ENCODE results near the gene ICAM4. TPM values are rescaled to one million over a fixed set of nuclear protein-coding genes. Genes with fewer than 3 reads are reported as not detected.
"Not testable (repeated sequence)": the region's sequence is repeated elsewhere in the genome, so short reads cannot be mapped to it uniquely, and the experiment has no call there.

Gene ICAM4
- total RNA-seq, 1 donor from 2014 or later: 0.13 TPM

DNA sequence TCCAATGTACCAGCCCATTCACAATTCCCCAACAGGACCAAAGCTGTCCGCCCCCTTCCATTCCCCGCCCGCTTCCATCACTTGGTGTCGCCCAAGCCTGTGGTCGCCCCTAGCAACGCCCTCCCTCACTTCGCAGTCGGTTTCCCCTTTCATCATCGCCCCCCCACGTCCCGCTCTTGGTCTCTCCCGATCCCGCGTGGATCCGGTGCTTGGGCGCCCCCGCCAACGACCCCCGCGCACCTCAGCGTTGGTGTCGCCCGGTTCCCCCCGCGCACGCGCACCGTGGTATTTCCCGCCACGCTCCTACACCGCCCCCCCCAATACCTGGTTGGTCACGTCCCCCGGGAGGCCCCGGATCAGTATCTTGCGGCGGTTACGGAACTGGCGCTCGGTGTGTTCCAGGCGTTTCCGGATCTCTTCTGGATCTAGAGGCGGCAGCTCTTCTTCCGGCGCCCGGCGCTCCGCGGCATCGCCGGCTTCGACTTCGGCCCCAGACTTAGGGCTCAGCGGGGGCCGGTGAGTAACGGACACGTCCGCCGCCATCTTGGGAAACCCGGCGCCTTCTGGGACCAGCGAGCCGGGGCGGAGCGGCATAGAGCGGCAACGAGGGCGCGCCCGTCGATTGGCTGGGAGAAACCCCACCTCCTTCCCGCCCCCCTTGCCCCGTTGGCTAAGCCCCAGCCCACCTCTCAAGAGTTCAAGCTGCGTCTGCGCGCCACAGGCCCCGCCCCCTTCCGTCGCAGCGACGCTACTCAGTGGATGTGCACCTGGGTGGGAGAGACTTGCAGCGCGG, 46.4 kb downstream of the ICAM4 start, which contains the start of gene RAVER1:
Gene RAVER1 (minus strand): TSS at position 565 of the 793 bp plus-strand sequence. CDS start 22 bp downstream, at position 543.
- H3K4me3 ChIP-seq (ENCODE audit: low read depth, low read length): peak within 1 kb of the TSS; percentile 97
- peak; percentile 81 for DNase-seq (ENCODE audit: low read depth)
- TF ChIP-seq, protein P1, sequence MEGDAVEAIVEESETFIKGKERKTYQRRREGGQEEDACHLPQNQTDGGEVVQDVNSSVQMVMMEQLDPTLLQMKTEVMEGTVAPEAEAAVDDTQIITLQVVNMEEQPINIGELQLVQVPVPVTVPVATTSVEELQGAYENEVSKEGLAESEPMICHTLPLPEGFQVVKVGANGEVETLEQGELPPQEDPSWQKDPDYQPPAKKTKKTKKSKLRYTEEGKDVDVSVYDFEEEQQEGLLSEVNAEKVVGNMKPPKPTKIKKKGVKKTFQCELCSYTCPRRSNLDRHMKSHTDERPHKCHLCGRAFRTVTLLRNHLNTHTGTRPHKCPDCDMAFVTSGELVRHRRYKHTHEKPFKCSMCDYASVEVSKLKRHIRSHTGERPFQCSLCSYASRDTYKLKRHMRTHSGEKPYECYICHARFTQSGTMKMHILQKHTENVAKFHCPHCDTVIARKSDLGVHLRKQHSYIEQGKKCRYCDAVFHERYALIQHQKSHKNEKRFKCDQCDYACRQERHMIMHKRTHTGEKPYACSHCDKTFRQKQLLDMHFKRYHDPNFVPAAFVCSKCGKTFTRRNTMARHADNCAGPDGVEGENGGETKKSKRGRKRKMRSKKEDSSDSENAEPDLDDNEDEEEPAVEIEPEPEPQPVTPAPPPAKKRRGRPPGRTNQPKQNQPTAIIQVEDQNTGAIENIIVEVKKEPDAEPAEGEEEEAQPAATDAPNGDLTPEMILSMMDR (IDR thresholded peaks at IDR 0.05; ENCODE audit: insufficient read depth, low read length, poor library complexity, severe bottlenecking): peak; percentile 0
- no peaks in the 10 kb centered on the region for H3K27me3 ChIP-seq (ENCODE audit: control insufficient read depth, insufficient read depth, low read length)
- H3K36me3 ChIP-seq (ENCODE audit: control insufficient read depth, insufficient read depth, low read length): peaks cover 2% of the 10 kb centered on the region

DNA sequence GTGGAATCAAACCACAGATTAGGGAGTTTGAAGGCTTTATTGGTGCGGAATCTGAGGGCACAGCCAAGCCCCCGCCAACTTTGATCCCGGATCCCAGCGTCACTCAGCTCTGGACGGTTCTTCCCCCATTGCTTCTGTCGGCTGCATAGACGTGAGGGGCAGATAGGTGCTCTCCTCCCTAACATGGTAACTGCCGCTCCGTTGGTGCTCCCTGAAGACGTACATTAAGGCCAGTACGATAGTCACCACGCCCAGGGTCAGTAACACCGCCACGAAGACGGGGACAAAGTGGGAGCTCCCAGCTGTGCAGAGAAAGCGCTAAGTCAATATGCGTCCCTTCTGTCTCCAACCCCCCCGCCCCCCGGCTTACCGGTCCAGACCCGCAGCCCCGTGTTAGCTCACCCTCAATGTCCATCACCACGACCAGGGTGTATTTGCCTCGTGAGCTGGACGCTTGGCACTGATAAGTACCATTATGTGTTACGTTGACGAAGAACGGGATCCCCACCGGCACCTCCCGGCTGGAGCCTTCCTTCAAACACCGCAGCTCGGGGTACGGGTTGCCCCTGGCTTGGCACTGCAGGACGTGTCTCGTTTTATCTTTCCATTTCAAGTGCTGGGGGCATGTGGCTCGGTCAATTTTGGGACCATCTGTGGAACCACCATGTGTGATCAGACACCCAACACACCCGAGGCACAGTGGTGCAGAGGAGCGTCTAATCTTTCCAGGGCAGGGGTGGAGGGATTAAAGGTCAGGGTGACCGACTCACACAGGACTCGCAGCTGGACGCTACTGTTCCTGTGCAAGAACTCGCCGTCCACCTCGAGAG, 47.2 kb downstream of the ICAM4 start:
- DNase-seq (ENCODE audit: low read depth): no peak
- Histone ChIP-seq H3K36me3 (ENCODE audit: control insufficient read depth, insufficient read depth, low read length) (peaks cover 2% of the 10 kb centered on the region), H3K4me3 (ENCODE audit: low read depth, low read length) (peak overlapping the region; percentile 97), H3K27me3 (ENCODE audit: control insufficient read depth, insufficient read depth, low read length) (no peaks in the 10 kb centered on the region)
- TF ChIP-seq, protein P1 (IDR thresholded peaks at IDR 0.05; ENCODE audit: insufficient read depth, low read length, poor library complexity, severe bottlenecking): no peak

DNA sequence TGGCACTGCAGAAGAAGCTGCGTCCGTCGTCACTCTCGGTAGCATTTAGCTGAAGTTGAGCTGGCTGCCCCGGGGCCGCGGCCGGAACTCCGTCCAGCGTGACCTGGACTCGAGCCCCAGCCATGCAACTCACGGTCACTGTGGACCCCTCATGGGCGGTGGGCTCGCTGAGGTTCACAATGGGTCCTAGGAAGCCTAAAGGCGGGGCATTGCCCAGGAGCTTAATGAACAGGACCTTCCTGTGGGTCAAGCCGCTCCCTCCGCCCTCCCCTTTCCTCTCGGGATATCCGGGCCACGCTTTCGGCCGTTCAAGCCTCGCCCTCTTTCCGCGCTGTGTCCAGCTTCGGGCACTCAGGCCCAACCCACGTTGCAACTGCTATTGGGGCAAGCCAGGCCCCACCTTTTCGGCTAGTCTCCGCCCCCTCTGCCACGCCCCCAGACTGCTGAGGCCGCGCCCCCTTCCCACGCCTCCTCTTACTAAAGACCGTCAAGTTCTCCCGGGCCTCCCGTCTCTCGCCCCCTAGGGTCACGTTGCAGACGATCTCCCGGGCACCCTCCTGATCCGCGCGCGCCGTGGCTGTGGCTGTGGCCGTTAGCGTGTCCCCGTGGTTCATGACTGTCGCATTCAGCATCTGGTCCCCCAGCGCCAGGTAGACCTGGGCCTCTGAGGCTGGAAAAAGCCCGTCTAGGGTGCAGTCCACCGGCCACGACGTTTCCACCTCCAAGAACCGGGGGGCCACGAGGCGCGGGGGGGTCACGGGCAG, 48.0 kb downstream of the ICAM4 start:
- Histone ChIP-seq H3K36me3 (ENCODE audit: control insufficient read depth, insufficient read depth, low read length) (no peaks in the 10 kb centered on the region), H3K4me3 (ENCODE audit: low read depth, low read length) (peak overlapping the region; percentile 97), H3K27me3 (ENCODE audit: control insufficient read depth, insufficient read depth, low read length) (no peaks in the 10 kb centered on the region)
- TF ChIP-seq, protein P1 (IDR thresholded peaks at IDR 0.05; ENCODE audit: insufficient read depth, low read length, poor library complexity, severe bottlenecking): no peak
- peak; percentile 76 for DNase-seq (ENCODE audit: low read depth)

DNA sequence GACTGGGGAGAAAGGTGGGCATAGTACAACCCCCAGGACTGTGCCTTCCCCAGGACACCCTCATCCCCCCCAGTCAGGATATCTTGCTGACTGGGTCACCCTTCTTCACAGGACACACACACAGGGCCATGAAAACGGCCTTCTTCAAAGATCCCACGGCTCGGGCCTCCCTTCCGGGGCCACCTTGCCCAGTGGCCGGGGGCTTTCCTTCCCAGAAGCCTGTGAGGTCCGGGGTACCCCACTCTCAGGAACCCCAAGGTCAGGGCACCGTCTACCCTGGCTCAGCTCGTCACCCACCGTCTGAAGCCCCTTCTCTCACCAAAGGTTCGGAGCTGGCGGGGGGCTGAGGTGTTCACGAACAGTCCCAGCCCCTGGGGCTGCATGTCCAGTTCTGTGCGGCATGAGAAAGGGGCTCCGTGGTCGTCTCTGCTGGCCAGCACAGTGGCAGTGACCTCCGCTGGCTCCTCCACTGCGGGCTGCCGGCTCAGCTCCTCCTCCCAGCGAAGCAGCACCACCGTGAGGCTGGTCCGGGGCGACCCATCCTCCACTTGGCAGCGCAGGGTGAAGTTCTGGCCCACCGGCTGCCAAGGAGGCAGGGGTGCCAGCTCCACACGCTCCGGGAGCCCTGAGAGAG, 48.7 kb downstream of the ICAM4 start:
- no peaks in the 10 kb centered on the region for H3K36me3 ChIP-seq (ENCODE audit: control insufficient read depth, insufficient read depth, low read length)
- no peaks in the 10 kb centered on the region for H3K27me3 ChIP-seq (ENCODE audit: control insufficient read depth, insufficient read depth, low read length)
- DNase-seq (ENCODE audit: low read depth): no peak
- H3K4me3 ChIP-seq (ENCODE audit: low read depth, low read length): no peak overlapping the region
- TF ChIP-seq, protein P1 (IDR thresholded peaks at IDR 0.05; ENCODE audit: insufficient read depth, low read length, poor library complexity, severe bottlenecking): no peak

DNA sequence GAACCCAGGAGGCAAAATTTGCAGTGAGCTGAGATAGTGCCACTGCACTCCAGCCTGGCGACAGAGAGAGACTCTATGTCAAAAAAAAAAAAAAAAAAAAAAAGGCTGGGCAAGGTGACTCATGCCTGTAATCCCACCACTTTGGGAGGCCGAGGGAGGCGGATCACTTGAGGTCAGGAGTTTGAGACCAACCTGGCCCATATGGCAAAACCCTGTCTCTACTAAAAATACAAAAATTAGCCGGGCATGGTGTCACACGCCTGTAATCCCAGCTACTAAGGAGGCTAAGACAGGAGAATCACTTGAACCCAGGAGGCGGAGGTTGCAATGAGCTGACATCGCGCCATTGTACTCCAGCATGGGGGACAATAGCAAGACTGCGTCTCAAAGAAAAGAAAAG, 50.0 kb downstream of the ICAM4 start:
- not testable (repeated sequence) for H3K4me3 ChIP-seq (ENCODE audit: low read depth, low read length); H3K27me3 ChIP-seq (ENCODE audit: control insufficient read depth, insufficient read depth, low read length); H3K36me3 ChIP-seq (ENCODE audit: control insufficient read depth, insufficient read depth, low read length); DNase-seq (ENCODE audit: low read depth)

Other genes starting within 250 kb of the ICAM4 start
- gene SHFL, start 200.6 kb upstream of the ICAM4 start, total RNA-seq: 32.1 and 35.3 TPM in 2 replicates
- 0.96 TPM in 1 of 2 replicates, not detected in the other for gene ANGPTL6, start 184.3 kb upstream of the ICAM4 start, total RNA-seq
- 50.0 and 63.4 TPM in 2 replicates for gene PPAN, start 180.6 kb upstream of the ICAM4 start, total RNA-seq
- 6.3 and 9.4 TPM in 2 replicates for gene P2RY11, start 175.3 kb upstream of the ICAM4 start, total RNA-seq
- gene EIF3G, start 167.1 kb upstream of the ICAM4 start, total RNA-seq: 321 and 329 TPM in 2 replicates
- 66.9 and 75.6 TPM in 2 replicates for gene DNMT1, start 92.0 kb upstream of the ICAM4 start, total RNA-seq
- 8.3 and 9.4 TPM in 2 replicates for gene S1PR2, start 55.6 kb upstream of the ICAM4 start, total RNA-seq
- 96.3 and 98.7 TPM in 2 replicates for gene MRPL4, start 34.7 kb upstream of the ICAM4 start, total RNA-seq
- 155 TPM in 2 replicates for gene ICAM1, start 15.8 kb upstream of the ICAM4 start, total RNA-seq
- 0.38 and 3.8 TPM in 2 replicates for gene ICAM5, start 3.0 kb downstream of the ICAM4 start, total RNA-seq
- gene ZGLP1, start 22.9 kb downstream of the ICAM4 start, total RNA-seq: 2.3 and 2.9 TPM in 2 replicates
- 43.5 and 73.5 TPM in 2 replicates for gene FDX2, start 29.1 kb downstream of the ICAM4 start, total RNA-seq
- 32.9 and 45.6 TPM in 2 replicates for gene RAVER1, start 46.6 kb downstream of the ICAM4 start, total RNA-seq
- 4.7 and 6.8 TPM in 2 replicates for gene ICAM3, start 52.7 kb downstream of the ICAM4 start, total RNA-seq
- gene TYK2, start 93.6 kb downstream of the ICAM4 start, total RNA-seq: 64.8 and 104 TPM in 2 replicates
- 309 and 327 TPM in 2 replicates for gene CDC37, start 116.6 kb downstream of the ICAM4 start, total RNA-seq
- 1.7 and 1.8 TPM in 2 replicates for gene PDE4A, start 133.6 kb downstream of the ICAM4 start, total RNA-seq
- 49.2 and 64.1 TPM in 2 replicates for gene KEAP1, start 216.4 kb downstream of the ICAM4 start, total RNA-seq
- gene S1PR5, start 230.5 kb downstream of the ICAM4 start, total RNA-seq: 0.08 and 0.62 TPM in 2 replicates